ENCODE data around the gene MAGI2.

- TF ChIP-seq, protein P1, sequence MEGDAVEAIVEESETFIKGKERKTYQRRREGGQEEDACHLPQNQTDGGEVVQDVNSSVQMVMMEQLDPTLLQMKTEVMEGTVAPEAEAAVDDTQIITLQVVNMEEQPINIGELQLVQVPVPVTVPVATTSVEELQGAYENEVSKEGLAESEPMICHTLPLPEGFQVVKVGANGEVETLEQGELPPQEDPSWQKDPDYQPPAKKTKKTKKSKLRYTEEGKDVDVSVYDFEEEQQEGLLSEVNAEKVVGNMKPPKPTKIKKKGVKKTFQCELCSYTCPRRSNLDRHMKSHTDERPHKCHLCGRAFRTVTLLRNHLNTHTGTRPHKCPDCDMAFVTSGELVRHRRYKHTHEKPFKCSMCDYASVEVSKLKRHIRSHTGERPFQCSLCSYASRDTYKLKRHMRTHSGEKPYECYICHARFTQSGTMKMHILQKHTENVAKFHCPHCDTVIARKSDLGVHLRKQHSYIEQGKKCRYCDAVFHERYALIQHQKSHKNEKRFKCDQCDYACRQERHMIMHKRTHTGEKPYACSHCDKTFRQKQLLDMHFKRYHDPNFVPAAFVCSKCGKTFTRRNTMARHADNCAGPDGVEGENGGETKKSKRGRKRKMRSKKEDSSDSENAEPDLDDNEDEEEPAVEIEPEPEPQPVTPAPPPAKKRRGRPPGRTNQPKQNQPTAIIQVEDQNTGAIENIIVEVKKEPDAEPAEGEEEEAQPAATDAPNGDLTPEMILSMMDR (IDR thresholded peaks at IDR 0.05): no peak
- TF ChIP-seq POLR2AphosphoS5 (IDR thresholded peaks at IDR 0.05; ENCODE audit: insufficient read depth in 1 of 2, low read depth in 1 of 2): no peak
These were observed 151.2 kb downstream of the MAGI2 start for GRCh38 chr7:79302293-79302692.
